NCI-H510A treated with DMSO at 0.1 percent for 48 hours (cell line): ENCODE data around the gene PTPRD.

Experiments used
- DNase-seq: peaks from one replicate; lab custom pipeline; 2025; lab: John Stamatoyannopoulos, UW

Gene PTPRD

GRCh38 chr9:8574846-8575245, 2038.0 kb downstream of the PTPRD start:
- DNase-seq, result no peak

DNA sequence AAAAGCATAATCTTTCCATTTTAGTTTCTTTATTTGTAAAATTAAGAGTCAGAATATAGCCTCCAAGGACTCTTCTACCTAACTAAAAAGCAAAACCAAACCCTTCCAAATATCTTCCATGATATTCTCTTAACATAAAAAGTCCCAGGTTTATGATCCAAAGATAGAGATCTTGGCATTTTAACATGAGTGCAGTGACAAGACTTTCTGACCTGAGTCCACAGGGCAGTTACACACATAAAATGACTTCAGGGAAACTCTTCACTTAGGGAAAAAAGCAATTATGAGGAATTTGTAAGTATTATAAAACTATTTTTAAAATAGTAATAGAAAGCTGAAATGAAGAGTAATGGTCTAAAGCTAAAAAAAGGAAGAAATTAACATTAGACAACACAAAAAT, 2040.6 kb downstream of the PTPRD start:
- no peak for DNase-seq

DNA sequence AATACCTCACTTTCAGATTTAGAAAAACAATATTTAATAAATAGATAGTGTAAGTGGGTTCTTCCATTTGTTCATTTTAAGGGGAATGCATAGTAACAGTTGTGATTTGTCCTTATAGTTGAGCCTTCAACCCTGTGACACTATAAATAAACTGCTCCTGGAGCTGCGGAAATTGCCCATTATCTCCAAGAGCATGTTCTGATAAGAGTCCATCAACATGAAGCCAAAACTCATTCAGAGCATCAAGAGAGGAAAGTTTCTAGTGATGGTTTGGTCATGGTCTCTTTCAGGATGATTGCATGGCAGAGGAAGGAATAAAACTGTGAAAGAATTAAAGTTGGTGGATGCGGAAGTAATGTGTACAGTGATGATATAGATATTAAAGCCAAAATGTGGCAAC, 2041.2 kb downstream of the PTPRD start:
- DNase-seq, result no peak

DNA sequence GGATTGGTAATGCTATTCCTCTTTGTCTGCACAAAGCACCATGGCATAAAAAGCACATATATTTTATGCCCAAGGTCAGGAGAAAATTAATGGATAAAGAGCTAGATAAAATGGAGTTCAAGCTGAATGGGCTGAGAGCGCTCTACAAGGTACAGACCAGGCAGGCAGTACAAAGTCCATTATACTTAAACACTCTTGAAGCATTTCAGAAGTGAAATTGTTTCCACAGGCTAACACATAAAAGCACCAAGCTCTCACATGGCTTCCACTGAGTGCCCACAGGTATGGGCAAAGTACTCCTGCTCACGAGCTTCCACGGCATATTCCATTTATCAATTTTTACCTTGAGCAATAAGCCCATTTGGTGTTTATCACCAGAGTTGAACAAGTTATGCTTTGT, 2042.0 kb downstream of the PTPRD start:
- no peak for DNase-seq

DNA sequence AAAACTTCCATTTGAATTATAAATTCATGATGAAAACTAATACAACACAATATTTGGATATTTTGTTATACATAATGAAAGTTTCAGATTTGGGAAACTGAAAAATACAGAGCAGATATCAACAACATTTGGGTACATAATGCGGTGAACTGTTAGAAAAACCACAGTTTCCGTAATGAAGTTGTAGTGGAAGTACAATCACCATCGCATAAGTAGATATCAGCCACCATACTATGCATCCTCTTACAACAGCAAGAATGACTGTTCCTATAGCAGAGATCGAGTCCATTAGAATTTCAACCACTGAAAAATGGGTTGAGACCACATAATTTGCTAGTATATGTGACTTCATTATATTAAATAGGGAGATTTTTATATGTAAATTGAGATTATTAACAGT, 2043.0 kb downstream of the PTPRD start:
- no peak for DNase-seq

DNA sequence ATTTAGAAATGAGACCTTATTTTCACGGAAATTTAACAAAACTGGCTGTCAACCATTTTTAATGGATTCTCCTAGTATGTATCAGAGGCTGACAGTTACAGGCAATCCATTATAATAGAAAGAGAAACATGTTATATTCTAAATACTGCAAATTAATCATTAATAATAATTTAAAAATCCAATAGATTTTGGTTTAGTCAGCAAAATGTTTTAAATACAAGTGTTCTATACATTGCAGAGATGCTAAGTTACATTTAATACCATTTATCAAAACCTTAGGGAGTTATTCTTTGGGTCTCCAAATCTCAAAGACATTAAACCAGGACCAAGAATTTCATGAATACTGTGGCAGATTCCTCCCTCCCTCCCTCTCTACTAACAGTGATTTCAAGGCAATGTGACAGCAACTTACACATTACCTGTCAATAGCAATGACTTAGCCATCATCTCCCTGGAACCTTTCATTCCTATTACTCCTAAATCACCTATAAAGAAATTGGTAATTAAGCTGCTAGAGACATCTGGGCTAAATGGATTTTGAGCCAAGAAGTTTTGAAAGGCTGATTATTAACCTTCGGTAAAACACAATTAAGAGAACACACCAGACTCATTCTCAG, 2044.7 kb downstream of the PTPRD start:
- DNase-seq, result no peak

DNA sequence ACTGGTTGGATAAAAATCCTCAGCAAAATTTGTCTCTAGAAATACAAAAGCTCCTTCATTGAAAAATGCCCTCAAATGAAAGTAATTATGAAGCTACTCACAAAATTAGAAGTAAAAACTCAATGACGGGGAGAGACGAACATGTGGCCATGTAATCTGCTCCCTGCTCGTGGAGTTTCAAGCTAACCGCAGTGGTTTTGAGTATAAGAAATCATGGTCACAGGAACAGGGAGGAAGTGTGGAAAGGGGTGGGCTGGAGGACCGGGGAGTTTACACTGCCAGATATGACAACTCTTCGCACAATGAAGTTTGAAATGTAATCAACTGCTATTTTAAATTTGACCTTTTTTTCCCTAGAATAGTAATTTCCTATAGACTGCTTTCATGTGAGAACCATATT, 2047.8 kb downstream of the PTPRD start:
- DNase-seq, result no peak

GRCh38 chr9:8560560-8561525, 2052.0 kb downstream of the PTPRD start:
- no peak for DNase-seq

DNA sequence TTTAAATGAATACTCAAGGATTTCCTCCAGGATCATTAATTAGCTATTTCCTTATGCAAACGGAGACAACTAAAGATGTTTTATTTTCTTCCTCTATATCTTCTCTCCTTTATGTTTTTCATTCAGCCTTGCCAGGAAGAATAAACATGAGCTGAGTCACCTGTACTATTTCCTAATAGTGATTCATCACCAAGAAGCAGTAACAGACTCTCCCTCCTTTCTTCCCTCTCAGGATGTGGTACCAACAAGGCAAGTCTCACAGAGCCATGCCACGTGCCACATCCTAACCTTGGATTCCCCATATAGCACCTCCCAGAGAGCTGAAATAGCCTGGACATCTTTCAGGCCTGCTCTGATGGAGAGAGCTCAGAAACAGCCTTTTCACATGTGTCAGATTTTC, 2054.6 kb downstream of the PTPRD start:
- no peak for DNase-seq

GRCh38 chr9:8555762-8556500, 2056.9 kb downstream of the PTPRD start:
- no peak for DNase-seq

DNA sequence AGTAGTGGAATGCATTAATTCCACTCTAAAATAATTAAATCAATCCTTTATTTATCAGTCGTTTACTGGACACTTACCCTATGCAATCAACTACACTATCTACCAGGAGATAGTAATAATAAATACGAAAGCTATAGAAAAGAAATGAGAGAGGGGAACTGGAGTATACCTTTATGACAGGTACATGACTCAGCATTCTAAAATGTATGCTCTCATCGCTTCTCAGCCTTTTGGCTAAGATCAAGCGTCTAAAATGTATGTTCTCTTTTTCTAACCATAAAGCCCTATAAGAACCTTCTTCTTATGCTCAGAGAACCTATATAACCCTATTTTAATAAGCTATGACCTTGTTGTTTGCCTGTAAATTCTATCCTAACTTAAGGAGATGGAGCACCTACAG, 2059.4 kb downstream of the PTPRD start:
- DNase-seq, result no peak

DNA sequence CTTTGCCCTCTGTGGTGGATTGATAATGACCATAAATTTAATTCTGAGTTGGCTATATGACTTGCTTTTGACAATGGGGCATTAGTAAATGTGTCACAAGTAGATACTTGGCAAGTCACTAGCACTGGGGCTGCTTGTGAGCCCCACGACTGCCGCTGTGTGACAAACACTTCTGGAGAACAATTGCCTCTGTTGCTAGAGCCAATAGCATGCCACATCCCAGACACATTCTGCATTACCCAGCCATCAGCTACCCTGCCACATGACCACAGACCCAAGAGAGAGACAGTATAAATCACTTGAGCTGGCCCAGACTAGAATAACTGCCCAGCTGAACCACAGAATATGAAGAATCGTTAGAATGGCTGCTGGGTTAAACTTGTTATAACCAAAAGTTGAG, 2060.1 kb downstream of the PTPRD start:
- no peak for DNase-seq

DNA sequence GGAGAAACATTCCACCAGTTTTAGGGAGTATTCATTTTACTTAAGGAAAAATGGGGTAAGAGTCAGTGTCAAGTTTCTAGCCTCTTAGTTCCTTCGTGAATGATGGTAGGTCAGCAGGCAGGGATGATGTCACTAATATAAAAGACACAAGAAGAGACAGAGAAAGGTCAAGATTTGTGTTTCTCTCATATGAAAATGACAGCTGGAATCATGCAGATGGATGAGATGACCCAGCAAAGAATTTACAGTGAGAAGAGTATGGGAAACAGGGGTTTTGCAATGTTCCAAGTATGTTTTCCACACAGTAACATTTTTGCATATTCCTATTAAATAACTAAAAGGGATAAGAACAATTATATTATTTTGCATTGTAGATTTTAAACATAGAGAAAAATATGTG, 2063.6 kb downstream of the PTPRD start:
- no peak for DNase-seq

- no peak for DNase-seq
Measured at GRCh38 chr9:8543219-8543618, 2069.6 kb downstream of the PTPRD start.

DNA sequence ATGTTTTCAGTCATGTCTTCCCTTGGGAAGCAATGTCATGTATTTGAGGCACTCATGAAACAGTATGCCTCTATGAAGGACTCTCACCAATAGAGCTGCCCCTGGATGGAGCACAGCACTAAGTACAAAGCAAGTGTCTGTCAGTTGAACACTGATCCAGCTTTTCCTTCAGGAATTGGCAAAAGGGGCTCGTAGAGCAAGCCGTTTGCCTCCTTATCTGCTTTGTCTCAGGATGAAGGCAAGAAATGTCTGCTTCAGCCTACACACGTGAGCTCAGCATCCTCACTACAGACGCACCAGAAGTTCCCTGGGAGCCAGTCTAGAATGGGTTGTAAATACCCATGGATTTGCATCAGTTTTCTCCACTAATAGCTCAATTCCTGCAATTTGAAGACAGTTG, 2070.3 kb downstream of the PTPRD start:
- no peak for DNase-seq

GRCh38 chr9:8539681-8540197, 2073.1 kb downstream of the PTPRD start:
- no peak for DNase-seq

DNA sequence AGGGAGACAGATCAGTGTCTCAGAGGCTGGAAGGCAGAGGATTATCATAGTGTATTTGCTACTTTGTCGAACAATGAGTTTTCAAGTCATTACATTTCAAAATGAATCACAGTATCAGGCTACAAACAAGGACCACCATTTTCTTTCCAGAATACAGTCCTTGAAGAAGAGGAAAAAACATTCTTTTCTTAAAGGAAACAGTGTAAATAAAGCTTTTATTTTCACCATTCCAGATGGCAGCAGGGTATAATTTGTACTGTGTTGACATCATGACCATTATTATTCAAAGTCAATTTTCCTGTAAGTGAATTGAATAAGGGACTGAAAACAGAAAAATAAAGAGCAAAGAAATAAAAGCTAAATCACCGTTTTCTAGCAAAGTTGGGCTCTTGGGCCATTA, 2076.0 kb downstream of the PTPRD start:
- DNase-seq, result no peak

DNA sequence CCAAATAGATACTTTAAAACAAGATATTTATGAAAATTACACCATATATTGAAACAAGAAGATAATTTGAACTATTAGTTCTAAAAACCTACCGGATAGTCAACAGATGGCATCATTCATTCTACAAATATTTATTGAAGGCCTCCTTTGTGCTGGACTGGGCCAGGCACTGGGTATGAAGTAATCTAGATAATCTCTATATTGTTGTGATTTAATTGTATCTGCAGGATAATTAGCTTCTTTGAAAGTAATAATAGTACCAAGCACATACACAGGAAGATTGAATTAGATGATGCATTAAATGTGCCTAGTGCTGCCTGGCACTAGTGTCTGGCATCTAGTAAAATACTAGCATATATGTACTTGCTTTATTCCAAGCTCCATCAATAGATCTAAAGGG, 2078.0 kb downstream of the PTPRD start:
- DNase-seq, result no peak

DNA sequence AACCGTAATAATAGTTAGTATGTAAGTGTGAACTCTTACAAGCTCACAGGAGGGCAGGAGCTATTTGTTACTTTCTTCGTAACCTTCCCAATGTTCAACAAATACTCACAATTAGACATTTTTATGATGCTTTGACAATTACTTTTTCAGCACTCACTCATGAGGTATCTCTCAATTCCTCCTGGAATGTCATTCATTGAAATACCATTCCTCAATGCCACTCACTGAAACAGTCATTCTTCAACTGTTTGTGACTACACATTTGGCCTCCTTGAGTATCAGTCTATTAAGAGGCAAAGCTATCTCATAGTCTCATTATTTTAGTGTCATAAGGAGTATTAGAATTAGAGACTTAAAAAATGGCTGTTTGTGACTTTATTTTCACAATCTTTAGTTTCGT, 2079.1 kb downstream of the PTPRD start:
- DNase-seq, result no peak

DNA sequence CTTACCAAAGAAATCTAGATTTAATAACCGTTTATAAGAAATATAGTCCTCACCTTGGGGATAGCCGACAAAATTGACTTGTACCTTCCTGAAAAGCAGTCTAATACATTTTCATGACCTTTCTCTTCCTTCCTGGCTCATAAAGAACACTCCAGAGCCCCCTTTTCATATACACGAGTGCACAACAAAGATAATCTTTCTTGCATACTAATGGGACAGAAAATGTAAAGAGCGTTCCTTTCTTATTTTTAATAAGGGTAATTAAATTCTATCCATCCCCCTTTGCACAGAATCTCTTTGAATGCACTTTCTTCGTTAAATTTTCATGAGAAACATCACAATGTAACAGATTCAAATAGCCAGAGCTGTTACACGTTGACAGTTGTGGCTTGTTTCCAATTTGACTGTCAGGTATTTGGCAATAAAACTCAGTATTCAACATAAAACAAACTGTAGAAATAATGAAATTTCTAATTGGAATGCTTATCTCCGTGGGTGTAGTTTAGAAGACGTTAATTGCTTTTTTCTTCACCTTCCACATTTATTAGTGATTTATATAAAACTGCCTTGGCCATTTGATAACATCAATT, 2080.9 kb downstream of the PTPRD start:
- no peak for DNase-seq

- DNase-seq, result no peak
Measured at GRCh38 chr9:8521112-8521511, 2091.7 kb downstream of the PTPRD start.

- DNase-seq, result no peak
Measured at GRCh38 chr9:8515748-8516147, 2097.1 kb downstream of the PTPRD start.
